WERI-Rb-1 (cell line): ENCODE results near the gene DAG1.
"Not testable (repeated sequence)": the region's sequence is repeated elsewhere in the genome, so short reads cannot be mapped to it uniquely, and the experiment has no call there.

Experiments used
- DNase-seq: peaks from one replicate; pipeline ENCODE4 v3.0.0-alpha.2; 2020
- H3K27ac ChIP-seq: fragments of 250-450 bp; sonication (Bioruptor Pico); 2 replicates; pipeline ENCODE4 v1.5.1; 2020; ENCODE audit warnings: mild to moderate bottlenecking, moderate library complexity
- H3K27me3 ChIP-seq: fragments of 250-450 bp; sonication (Bioruptor Pico); 2 replicates; pipeline ENCODE4 v1.5.1; 2021; ENCODE audit warnings: mild to moderate bottlenecking, low read depth, moderate library complexity; ENCODE audit not compliant: insufficient read depth, severe bottlenecking
- H3K36me3 ChIP-seq: fragments of 250-450 bp; sonication (Bioruptor Pico); 2 replicates; pipeline ENCODE4 v1.5.1; 2020; ENCODE audit warnings: mild to moderate bottlenecking, moderate library complexity
- H3K4me3 ChIP-seq: 2 replicates; pipeline ENCODE4 v1.5.1; 2011; ENCODE audit warnings: low read depth, mild to moderate bottlenecking, control low read depth, low read length
- H3K9me3 ChIP-seq: fragments of 250-450 bp; sonication (Bioruptor Pico); 2 replicates; pipeline ENCODE4 v1.5.1; 2021; ENCODE audit warnings: mild to moderate bottlenecking, moderate library complexity; ENCODE audit not compliant: severe bottlenecking
- CTCF ChIP-seq: IDR thresholded peaks from 2 replicates; pipeline ENCODE4 v1.5.1; 2011; ENCODE audit warnings: low read depth, mild to moderate bottlenecking, control low read depth, inconsistent platforms, low read length

The DAG1 gene

GRCh38 chr3:49495023-49495422 is 25.0 kb downstream of the DAG1 start:
- DNase-seq, result no peak
- Histone ChIP-seq H3K27me3 (no peaks in the 10 kb centered on the region), H3K4me3 (no peak overlapping the region), H3K9me3 (no peaks in the 10 kb centered on the region), H3K36me3 (no peaks in the 10 kb centered on the region), H3K27ac (no peak overlapping the region)
- no peak for TF ChIP-seq CTCF

- DNase-seq, H3K27me3 ChIP-seq, H3K27ac ChIP-seq, H3K4me3 ChIP-seq, H3K9me3 ChIP-seq, H3K36me3 ChIP-seq: not testable (repeated sequence)
Observed at GRCh38 chr3:49496845-49497244, 26.8 kb downstream of the DAG1 start.

- Histone ChIP-seq H3K9me3 (no peaks in the 10 kb centered on the region), H3K27ac (no peak overlapping the region), H3K4me3 (no peak overlapping the region), H3K36me3 (no peaks in the 10 kb centered on the region), H3K27me3 (no peaks in the 10 kb centered on the region)
- TF ChIP-seq CTCF, result no peak
- DNase-seq, result no peak
Observed at GRCh38 chr3:49497606-49498005, 27.5 kb downstream of the DAG1 start.

- no peak overlapping the region for H3K27ac ChIP-seq
- DNase-seq, result no peak
- no peaks in the 10 kb centered on the region for H3K9me3 ChIP-seq
- TF ChIP-seq CTCF, result no peak
- H3K36me3 ChIP-seq, result no peaks in the 10 kb centered on the region
- H3K4me3 ChIP-seq, result no peak overlapping the region
- H3K27me3 ChIP-seq, result no peaks in the 10 kb centered on the region
Observed at GRCh38 chr3:49498239-49498638, 28.2 kb downstream of the DAG1 start.

- H3K27ac ChIP-seq, result no peak overlapping the region
Observed at GRCh38 chr3:49498648-49499047, 28.6 kb downstream of the DAG1 start.

GRCh38 chr3:49500205-49500731 is 30.2 kb downstream of the DAG1 start:
- DNase-seq, result no peak
- no peaks in the 10 kb centered on the region for H3K27me3 ChIP-seq
- H3K27ac ChIP-seq, result no peak overlapping the region
- no peak for TF ChIP-seq CTCF
- no peaks in the 10 kb centered on the region for H3K9me3 ChIP-seq
- no peaks in the 10 kb centered on the region for H3K36me3 ChIP-seq
- no peak overlapping the region for H3K4me3 ChIP-seq

More at GRCh38 chr3:49498648-49499047, 28.6 kb downstream of the DAG1 start:
- Histone ChIP-seq H3K4me3 (no peak overlapping the region), H3K9me3 (no peaks in the 10 kb centered on the region), H3K36me3 (no peaks in the 10 kb centered on the region), H3K27me3 (no peaks in the 10 kb centered on the region)
- no peak for TF ChIP-seq CTCF
- no peak for DNase-seq
